NCI-H510A treated with DMSO at 0.1 percent for 48 hours (cell line): ENCODE results near the gene PRODH2.
A peak's percentile ranks its signal among the peaks of the same experiment; 100 is the strongest.

Source experiments
- DNase-seq: peaks from one replicate; lab custom pipeline; 2025; lab: John Stamatoyannopoulos, UW

The PRODH2 gene

DNA sequence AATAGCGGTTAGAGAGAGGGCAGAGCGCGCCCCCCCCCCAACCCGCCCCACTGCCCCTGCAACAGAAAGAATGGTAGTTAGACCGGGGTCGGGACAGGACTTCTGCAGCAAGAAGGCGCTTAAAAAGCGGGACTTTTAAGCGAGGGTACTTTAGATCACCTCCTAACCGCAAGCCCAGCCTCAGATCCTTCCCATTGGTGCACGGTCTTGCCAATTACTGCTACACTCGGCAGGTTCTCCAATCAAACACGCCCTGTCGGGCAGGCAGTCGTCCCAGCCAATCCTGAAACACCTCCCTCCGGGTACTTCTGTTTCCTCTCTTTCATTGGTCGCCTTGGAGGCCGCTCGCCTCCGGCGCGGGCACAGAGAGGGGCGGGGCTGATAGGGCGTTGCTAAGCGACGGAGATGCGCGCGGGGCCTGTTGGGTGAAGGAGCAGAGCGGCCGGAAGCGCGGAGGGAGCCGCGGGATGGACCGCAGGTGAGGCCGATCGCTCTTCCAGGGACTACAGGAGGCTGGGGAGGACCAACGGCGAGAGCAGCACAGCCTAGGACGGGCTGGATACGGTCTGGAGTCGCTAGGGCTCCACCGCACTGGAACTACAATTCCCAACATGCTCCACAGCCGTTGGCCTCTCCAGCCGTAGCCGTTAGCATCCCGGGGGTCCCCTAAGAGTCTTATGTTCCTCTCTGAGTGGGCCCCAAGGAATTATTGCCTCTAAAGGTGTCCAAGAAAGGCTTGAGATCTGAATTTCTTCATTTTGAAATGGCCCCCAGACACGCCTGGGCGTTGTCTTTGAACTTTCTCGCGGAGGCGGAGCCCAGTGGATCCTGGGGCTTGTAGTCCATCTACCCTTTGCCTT, 54.7 kb downstream of the PRODH2 start, which contains the start of gene PROSER3:
Gene PROSER3, plus strand, starts transcription at position 428 of the 860 bp plus-strand sequence. Its CDS starts 40 bp downstream, at position 468.
- peak; percentile 98 for DNase-seq

DNA sequence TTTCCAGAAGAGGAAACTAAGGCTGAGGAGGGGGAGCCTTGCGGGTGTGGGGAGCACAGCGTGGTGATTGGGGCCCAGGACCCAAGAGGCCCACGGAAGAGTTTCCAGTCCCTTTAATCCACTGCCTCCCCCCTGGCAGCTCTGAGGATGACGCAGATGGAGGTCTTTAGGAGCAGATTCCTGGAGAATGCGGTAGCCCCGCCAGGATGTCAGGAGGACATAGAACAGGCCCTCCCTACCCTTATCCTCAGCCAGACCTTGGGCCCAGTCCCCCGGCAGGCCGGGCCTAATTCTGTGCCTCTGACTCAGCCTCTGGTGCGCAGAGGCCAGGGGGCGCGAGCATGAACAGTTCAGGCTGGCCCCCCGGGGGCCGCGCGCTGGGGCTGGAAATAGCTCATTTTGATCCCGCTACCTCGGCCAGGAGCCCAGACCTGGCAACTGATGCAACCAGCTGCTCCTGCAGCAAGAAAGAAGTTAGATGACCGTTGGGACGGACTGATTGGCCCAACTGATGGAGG, 55.4 kb downstream of the PRODH2 start:
- no peak for DNase-seq

DNA sequence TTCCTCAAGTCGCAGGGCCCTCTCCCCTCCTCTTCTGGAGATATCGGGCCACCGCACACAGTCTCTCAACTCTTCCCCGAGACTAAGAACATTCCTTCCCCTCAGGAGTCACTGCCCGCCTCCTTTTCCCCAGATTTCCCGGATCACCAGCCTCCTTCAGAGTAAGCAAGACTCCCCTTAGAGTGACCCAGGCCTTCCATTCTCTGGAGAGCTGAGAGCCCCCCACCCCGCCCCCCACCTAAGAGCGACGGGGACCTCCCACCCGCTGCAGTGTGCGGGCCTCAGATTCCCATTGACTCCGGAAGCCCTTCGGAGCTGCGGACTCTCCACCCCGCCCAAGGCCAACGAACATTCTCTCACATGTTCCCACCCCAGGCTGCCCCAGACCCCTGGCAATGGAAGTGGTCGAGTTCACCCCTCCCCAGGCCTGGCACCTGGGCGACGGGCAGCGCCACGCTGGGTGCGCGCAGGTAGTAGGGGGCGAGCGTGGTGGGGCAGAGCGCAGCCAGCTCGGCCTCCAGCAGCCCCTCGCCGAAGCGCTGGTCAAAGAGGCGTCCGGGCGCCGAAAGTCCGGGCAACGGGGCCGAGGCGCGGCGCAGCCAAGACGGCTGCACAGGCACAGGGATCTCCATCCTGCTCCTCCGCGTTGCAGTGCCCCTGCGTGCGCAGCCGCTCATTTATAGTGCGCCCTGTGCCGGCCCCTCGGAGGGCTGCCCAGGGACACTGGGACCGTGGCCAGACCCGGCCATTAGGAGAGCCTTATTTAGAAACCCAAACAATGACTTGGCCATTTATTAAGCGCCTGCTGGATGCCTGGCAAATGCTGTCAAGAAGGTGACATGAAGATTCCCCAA, 56.0 kb downstream of the PRODH2 start, which contains the start of gene HSPB6:
Gene HSPB6, minus strand, starts transcription at position 653 of the 854 bp plus-strand sequence. Its CDS starts 21 bp downstream, at position 632.
- DNase-seq, result no peak

DNA sequence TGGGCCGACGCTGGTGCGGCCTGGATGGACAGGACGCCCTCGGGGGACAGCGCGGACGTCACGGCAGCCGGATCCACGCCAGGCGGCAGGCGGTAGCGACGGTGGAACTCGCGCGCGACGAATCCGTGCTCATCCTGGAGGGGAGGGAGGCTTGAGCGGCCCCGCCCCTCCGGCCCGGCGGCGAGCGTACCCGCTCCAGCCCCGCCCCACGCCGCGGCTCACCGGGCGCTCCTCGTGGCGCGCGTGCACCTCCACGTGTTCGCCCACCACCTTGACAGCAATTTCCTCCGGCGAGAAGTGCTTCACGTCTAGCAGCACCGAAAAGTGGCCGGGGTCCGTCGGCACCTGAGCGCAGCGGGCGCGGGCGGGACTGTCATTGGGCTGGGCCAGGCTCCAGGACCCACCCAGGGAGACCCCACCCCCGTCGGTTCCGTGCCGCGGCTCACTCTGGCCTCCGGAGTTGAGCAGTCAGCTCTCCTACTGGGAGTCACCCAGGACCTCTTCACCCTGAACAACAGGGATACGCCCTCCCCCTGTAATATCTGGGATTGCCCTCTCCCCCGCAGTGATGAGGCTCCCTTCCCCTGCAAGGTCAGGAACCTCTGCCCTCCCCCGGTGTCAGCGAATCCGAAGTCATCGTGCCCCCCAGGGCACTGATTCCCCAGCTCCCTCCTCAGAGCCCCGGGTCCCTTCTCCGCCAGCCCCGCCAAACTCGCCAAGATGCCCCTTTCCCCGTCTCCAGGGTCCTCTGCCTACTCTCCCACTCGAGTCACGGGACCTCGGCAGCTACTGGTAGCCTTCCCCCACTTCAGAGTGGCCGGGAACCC, 56.9 kb downstream of the PRODH2 start:
- DNase-seq, result no peak

DNA sequence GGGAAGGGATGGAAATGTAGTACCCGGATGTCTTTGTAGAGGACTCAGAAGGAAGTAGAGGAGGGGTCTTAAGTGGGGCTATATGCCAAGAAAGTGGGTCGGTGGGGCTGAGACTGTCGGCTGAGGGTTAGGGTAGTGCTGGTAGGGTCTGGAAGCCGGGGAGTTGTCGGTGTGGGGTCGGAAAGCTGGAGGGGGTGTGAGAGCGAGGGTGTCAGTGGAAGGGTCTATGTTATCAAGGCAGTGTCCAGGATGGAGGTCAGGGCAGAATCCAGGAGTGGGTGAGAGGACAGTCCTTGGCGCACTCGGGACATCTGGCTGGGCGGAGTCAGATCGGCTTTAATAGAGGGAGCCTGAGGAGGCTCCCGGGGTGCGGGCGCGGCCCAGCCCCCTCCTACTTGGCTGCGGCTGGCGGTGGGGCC, 57.5 kb downstream of the PRODH2 start:
- DNase-seq, result no peak

DNA sequence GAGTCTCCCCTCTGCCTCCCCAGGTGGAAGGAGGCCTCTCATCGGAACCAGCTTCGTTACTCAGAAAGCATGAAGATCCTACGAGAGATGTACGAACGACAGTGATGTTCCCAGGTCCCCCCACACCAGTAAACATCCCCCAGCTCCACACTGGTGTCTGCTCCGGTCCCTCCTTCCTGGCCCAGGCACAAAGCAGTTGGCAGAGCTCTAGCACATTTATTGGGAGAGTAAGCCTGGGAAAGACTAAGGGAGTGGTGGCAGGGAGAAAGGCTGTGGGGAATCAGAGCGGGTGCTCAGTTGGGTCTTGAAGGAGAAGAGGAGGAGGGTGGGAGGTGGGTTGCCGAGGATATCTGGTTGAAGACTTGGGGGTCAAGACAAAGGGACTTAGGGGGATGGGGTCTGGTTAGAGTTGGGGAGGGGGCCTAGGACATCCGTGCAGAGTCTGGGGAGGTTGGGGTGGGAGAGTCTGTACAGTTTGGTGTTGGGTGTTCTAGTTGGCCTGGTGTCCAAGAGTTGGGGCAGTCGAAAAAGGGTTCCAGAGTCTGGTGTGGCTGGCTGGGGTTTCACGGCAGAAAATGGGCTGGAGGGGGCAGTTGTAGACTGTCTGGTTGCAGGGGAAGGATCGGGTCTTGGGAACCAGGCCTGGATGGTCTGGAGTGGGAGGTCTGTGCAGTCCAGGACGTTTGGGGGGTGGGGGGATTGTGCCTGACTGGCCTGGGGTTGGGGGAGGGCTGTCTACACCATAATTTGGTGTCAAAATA, 58.1 kb downstream of the PRODH2 start:
- DNase-seq, result no peak

DNA sequence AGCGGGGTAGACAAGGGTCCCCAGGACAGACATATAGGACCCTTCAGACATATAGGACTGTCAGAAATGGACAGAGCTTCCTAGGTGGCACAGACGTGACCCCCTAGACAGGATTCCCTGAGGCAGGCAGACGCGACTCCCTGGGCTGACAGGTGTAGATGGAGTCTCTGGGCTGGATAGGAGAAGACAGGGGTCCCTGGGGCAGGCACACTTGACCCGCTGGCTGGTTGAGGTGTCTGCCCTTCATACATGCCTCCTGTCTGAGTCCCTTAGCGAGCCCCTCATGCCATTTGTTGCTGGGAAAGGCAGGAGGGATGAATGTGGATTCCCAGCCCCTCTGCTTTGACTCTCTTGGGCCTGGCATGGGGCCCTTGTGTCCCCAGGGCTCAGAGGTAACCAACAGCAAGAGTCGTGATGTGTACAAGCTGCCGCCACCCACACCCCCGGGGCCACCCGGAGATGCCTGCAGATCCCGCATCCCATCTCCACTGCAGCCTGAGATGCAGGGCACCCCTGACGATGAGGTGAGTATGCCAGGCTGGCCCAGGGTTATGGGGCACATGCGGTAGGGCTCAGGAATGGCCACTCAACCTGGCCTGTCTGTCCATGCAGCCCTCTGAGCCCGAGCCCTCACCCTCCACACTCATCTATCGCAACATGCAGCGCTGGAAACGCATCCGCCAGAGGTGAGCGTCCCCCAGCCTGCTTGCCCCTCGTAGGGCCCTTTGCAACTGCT, 58.8 kb downstream of the PRODH2 start:
- no peak for DNase-seq

DNA sequence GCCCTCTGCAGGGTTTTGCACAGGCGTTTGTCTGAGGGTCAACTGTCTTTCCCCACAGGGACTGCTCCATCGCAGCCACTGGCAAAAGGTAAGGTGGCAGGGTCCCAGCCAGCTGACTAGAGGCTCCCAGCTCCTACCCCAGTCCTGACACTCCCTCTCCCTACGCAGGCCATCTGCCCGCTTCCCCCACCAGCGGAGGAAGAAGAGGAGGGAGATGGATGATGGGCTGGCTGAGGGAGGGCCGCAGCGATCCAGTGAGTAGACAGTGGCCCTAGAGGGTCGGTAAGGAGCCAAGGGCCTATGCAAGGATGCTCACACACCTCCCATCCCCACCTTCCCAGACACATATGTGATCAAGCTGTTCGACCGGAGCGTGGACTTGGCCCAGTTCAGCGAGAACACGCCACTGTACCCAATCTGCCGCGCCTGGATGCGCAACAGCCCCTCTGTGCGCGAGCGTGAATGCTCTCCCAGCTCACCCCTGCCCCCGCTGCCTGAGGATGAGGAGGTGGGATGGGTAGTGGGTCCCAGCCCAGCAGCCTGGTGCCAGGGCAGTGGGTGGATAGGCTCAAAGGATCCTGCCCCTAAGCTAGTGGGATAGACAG, 59.8 kb downstream of the PRODH2 start:
- no peak for DNase-seq

DNA sequence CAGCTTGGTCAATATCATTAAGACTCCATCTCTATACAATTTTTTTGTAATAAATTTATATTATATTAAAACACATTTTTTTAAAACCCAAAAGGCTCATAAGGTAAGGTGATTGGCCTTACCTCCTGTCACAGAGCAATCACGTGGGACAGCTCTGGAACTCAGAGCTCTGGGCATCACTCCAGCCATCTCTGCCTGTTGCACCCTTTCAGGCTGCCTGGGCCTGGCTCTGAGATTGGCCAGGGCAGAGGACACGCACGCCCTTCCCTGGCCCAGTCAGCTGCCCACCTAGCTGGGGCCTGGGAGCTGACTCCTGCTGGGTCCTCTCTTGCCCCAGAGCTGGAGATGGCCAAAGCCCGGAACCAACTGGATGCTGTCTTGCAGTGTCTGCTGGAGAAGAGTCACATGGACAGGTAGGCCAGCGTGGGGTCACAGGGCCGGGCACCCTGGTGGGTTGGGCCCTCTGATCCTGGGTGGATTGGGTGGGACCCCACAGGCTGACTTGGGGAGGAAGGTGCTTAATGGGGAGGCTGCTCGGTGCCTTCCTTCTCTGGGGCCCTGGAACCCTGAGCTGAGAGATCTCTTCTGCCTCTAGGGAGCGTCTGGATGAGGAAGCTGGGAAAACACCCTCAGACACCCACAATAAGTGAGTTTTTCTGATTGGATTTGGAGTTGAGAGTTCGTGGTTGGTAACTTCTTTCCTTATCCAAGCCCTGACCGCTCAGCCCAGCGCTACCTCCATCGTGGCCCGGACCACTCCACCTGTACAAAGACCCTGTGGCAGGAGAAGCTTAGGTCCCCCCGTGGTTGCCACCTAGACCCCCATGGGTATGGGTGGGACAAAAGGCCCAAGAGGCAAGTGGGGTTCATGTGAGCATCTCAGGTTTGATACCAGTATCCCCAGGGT, 60.6 kb downstream of the PRODH2 start:
- DNase-seq, result no peak

DNA sequence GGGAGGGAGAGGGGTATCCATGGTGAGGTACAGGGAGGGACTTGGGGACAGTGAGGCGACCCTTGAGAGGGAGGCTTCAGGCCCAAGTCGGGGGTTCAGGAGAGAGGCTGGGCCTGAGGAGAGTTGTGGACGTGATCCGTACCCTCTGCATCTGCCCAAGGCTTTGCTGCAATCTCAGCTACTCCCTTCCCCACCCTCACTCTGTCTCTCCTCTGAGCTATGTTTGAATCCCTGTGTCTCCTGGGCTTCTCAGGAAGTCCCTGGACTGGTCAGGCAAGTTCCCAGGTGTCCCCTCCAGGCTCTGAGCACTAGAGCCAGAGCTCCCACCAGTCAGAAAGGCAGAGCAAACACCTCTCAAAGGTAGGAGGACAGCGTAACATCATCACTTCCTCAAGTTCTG, 62.5 kb downstream of the PRODH2 start:
- no peak for DNase-seq
